ENCODE results near the gene PLP2.
A peak's percentile ranks its signal among the peaks of the same experiment; 100 is the strongest.

PLP2 gene

GRCh38 chrX:49186125-49187027 lies 14.7 kb downstream of the PLP2 start, which contains the start of gene PRICKLE3:
PRICKLE3 (minus strand) TSS chrX:49186373; CDS start chrX:49186297, 76 bp downstream.
- DNase-seq = peak; percentile 77 to 92 (median 84)

GRCh38 chrX:49187028-49187394 lies 15.3 kb downstream of the PLP2 start:
- DNase-seq = no peak

- DNase-seq = no peak
Measured at GRCh38 chrX:49187526-49187925, 15.8 kb downstream of the PLP2 start.

- DNase-seq = peak in 1 of 4 experiments; percentile 25
Measured at GRCh38 chrX:49188468-49189076, 16.9 kb downstream of the PLP2 start.

GRCh38 chrX:49189606-49190005 lies 17.9 kb downstream of the PLP2 start:
- DNase-seq = no peak

- peak; percentile 91 to 98 (median 94) for DNase-seq
Measured at GRCh38 chrX:49190821-49191573, 19.3 kb downstream of the PLP2 start.

GRCh38 chrX:49191574-49192011 lies 19.9 kb downstream of the PLP2 start:
- no peak for DNase-seq

GRCh38 chrX:49192722-49193328 lies 21.1 kb downstream of the PLP2 start:
- peak in 3 of 4 experiments; percentile 34 to 59 (median 54) for DNase-seq

- DNase-seq = no peak
Measured at GRCh38 chrX:49193542-49193964, 21.9 kb downstream of the PLP2 start.

- DNase-seq = no peak
Measured at GRCh38 chrX:49197543-49198087, 25.9 kb downstream of the PLP2 start.

- DNase-seq = no peak
Measured at GRCh38 chrX:49198540-49199314, 27.0 kb downstream of the PLP2 start.

- DNase-seq = no peak
Measured at GRCh38 chrX:49199315-49199595, 27.6 kb downstream of the PLP2 start.

GRCh38 chrX:49199906-49200771 lies 28.4 kb downstream of the PLP2 start, which contains the start of gene SYP:
SYP (minus strand) TSS chrX:49200193; CDS start chrX:49200186, 7 bp downstream.
- peak; percentile 85 to 92 (median 88) for DNase-seq

GRCh38 chrX:49202022-49202421 lies 30.3 kb downstream of the PLP2 start:
- DNase-seq = no peak

- DNase-seq = no peak
Measured at GRCh38 chrX:49203536-49203935, 31.8 kb downstream of the PLP2 start.

GRCh38 chrX:49204017-49204416 lies 32.3 kb downstream of the PLP2 start:
- DNase-seq = no peak

GRCh38 chrX:49204709-49205108 lies 33.0 kb downstream of the PLP2 start:
- no peak for DNase-seq

GRCh38 chrX:49205443-49205842 lies 33.7 kb downstream of the PLP2 start:
- DNase-seq = no peak

- DNase-seq = no peak
Measured at GRCh38 chrX:49206543-49206942, 34.8 kb downstream of the PLP2 start.

- no peak for DNase-seq
Measured at GRCh38 chrX:49208399-49208798, 36.7 kb downstream of the PLP2 start.
